Measurements from ENCODE around the gene VTN. TPM values are rescaled to one million over a fixed set of nuclear protein-coding genes. Genes with fewer than 3 reads are reported as not detected.

Gene VTN
- total and polyA plus RNA-seq, 2 donors (not counting 3 experiments of a cell fraction or from before 2014, with no cell fraction given) = 1.1 TPM; not detected in 1

DNA sequence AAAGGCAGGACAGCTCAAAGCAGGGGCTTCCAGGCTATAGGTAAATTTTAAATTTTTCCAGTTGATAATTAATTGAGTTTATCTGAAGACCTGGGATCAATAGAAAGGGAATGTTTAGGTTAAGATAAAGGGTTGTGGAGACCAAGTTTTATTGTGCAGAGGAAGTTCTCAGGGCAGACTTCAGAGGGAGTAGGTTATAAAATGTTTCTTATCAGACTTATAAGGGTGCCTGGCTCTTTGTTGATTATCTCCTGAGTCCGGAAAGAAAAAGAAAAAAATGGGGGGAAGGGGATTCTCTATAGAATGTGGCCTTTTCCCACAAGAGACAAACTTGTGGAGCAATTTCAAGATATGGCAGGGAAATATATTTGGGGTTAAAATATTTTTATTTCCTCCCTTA is 20.0 kb upstream of the VTN start:
- FAIRE-seq = no peak
- CTCF ChIA-PET = no interaction called here
- TF ChIP-seq FOS (IDR thresholded peaks at IDR 0.05; ENCODE audit: borderline replicate concordance, insufficient read depth, low read length) (no peak), POLR2A (IDR thresholded peaks at IDR 0.05; ENCODE audit: low read depth, low read length) (no peak), GATA2 (IDR thresholded peaks at IDR 0.05; ENCODE audit: insufficient read depth, insufficient read length, low read depth, low read length) (no peak), MYC (IDR thresholded peaks at IDR 0.05; ENCODE audit: low read depth, low read length) (no peak)
- TF ChIP-seq, protein P1, sequence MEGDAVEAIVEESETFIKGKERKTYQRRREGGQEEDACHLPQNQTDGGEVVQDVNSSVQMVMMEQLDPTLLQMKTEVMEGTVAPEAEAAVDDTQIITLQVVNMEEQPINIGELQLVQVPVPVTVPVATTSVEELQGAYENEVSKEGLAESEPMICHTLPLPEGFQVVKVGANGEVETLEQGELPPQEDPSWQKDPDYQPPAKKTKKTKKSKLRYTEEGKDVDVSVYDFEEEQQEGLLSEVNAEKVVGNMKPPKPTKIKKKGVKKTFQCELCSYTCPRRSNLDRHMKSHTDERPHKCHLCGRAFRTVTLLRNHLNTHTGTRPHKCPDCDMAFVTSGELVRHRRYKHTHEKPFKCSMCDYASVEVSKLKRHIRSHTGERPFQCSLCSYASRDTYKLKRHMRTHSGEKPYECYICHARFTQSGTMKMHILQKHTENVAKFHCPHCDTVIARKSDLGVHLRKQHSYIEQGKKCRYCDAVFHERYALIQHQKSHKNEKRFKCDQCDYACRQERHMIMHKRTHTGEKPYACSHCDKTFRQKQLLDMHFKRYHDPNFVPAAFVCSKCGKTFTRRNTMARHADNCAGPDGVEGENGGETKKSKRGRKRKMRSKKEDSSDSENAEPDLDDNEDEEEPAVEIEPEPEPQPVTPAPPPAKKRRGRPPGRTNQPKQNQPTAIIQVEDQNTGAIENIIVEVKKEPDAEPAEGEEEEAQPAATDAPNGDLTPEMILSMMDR (IDR thresholded peaks at IDR 0.05; ENCODE audit: extremely low read depth in 1 of 2, insufficient read depth in 1 of 2, low read depth in 1 of 2, low read length in 2 of 2) = no peak
- TF ChIP-seq, protein P2, sequence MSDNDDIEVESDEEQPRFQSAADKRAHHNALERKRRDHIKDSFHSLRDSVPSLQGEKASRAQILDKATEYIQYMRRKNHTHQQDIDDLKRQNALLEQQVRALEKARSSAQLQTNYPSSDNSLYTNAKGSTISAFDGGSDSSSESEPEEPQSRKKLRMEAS (IDR thresholded peaks at IDR 0.05; ENCODE audit: insufficient read depth, insufficient read length) = no peak

More for the DNA sequence above, 20.0 kb upstream of the VTN start:
- intact Hi-C loops (cut with micrococcal nuclease) (no loop called here), dilution Hi-C loops (cut with MboI; ENCODE audit: extremely low pct_ligation_motif_present, low sequenced_read_pairs) (no loop called here)
- Histone ChIP-seq H3K9ac (replicated peaks; ENCODE audit: extremely low read depth, insufficient read depth, low read length) (no peak overlapping the region), H3K27ac (ENCODE audit: insufficient read depth, low read depth, low read length) (no peak overlapping the region), H3K9me3 (replicated peaks; ENCODE audit: control insufficient read depth, insufficient read depth, low read length) (no peaks in the 10 kb centered on the region), H3K9me1 (replicated peaks; ENCODE audit: control insufficient read depth, extremely low read depth, insufficient read depth, low read length) (no peaks in the 10 kb centered on the region), H2AFZ (ENCODE audit: low read depth, low read length) (no peak overlapping the region), H3K4me3 (replicated peaks in 1 of 3; ENCODE audit: insufficient read depth in 1 of 3, low read depth in 1 of 3, low read length in 3 of 3) (no peak overlapping the region), H3K4me2 (ENCODE audit: insufficient read depth, low read length) (no peak overlapping the region), H3K36me3 (ENCODE audit: control insufficient read depth in 2 of 2, extremely low read depth in 1 of 2, insufficient read depth in 2 of 2, low read length in 2 of 2) (peaks cover 0 to 2% of the 10 kb centered on the region in 2 experiments), H4K20me1 (replicated peaks; ENCODE audit: control insufficient read depth, extremely low read depth, insufficient read depth, low read length) (no peaks in the 10 kb centered on the region), H3K27me3 (ENCODE audit: control insufficient read depth in 2 of 2, insufficient read depth in 2 of 2, low read length in 2 of 2) (no peaks in the 10 kb centered on the region), H3K4me1 (ENCODE audit: control insufficient read depth, extremely low read depth, insufficient read depth, low read length) (peaks cover 4% of the 10 kb centered on the region), H3K79me2 (ENCODE audit: control insufficient read depth, insufficient read depth, low read length) (no peaks in the 10 kb centered on the region)
- no peak for DNase-seq (ENCODE audit: low read depth, low spot score)
- BruUV-seq (replicated peaks) = no TSS peak
- POLR2A ChIA-PET = no interaction called here

Data from endothelial cell of umbilical vein (primary cell).